ENCODE results near the gene PRDM16.

PRDM16 gene

GRCh38 chr1:3410142-3410925 lies 341.3 kb downstream of the PRDM16 start:
- peak; percentile 66 for DNase-seq

GRCh38 chr1:3411806-3412205 lies 342.8 kb downstream of the PRDM16 start:
- no peak for DNase-seq

DNA sequence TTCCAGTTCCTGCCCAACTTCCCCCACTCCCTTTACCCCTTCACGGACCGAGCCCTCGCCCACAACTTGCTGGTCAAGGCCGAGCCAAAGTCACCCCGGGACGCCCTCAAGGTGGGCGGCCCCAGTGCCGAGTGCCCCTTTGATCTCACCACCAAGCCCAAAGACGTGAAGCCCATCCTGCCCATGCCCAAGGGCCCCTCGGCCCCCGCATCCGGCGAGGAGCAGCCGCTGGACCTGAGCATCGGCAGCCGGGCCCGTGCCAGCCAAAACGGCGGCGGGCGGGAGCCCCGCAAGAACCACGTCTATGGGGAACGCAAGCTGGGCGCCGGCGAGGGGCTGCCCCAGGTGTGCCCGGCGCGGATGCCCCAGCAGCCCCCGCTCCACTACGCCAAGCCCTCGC lies 343.4 kb downstream of the PRDM16 start:
- no peak for DNase-seq

DNA sequence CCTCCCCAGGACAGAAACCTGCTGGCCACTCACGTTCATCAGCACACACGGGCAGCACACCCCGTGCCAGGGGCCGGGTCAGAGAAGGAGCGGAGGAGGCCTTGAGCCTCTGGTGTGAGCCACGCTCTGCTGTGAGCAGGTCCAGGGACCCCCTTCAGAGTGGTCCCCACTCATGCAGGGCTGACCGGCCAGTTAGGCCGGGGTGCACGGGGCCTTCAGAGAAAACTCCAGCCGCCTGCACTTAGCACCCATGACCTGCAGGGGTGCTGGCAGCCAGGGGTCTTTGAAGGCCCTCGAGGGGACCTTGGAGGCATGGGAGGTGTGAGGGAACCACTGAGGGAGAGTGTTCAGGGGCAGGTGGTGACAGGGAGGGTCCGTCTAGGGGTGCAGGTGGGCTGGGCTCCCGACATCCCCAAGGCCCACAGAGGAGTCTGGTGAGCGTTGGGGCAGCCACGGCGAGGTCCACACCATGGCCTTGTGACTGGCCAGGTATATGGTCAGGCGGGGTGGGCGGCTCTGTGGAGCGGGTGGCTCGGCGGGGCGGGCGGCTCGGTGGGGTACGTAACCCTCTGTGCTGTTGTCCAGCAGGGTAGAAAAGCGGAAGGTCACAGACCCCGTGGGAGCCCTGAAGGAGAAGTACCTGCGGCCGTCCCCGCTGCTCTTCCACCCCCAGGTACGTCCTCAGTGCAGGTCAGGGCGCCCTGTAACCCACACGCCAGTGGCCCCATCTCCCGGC lies 345.1 kb downstream of the PRDM16 start:
- no peak for DNase-seq

- DNase-seq: no peak
Observed at GRCh38 chr1:3415260-3416090, 346.5 kb downstream of the PRDM16 start.

DNA sequence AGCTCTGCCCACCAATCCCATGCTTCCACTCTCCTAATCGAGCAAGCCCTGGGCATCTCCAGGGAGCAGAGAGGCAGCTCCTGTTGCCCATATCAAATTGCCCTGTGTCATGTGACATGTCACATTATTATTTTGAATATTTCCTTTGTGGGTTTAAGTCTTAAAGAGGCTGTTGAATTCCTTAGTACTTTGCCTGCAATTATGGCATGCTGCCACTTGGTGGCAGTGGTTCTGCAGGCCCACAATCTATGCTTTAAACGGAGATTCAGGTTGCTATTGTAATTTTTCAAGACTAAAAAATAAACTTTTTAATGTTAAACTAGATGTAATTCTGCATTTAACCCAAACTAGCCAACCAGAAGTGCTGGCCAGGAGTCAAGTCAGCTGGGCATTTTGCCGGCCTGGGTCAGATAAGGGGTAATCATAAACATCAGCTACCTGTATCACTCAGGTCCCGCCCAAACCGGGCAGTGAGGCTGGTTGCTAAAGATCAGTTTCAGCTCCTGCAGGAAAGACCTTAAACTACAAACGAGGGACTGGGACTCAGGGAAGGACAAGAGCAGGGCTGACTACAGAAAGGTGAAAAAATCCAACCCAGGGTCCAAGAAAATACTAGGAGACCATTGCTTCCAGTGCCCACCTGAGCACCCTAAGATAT lies 348.2 kb downstream of the PRDM16 start:
- no peak for DNase-seq

DNA sequence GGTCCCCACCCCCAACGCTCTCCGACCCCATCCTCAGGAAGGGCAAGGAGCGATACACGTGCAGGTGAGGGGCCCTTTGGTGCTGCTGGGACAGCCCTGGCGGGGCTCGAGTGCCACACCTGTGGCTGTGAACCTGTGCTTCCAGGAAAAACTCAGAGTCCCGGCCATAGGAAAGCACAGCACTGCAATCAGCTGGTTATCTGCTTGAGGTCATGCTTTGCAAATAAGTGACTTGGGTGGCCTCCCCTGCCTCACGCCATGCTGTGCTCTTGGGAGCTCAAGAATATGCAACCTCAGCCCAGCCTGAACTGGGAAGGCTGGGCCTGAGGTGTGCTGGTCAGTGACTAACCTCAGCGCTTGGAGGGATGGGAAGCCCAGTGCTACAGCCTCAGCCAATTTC lies 348.9 kb downstream of the PRDM16 start:
- no peak for DNase-seq

DNA sequence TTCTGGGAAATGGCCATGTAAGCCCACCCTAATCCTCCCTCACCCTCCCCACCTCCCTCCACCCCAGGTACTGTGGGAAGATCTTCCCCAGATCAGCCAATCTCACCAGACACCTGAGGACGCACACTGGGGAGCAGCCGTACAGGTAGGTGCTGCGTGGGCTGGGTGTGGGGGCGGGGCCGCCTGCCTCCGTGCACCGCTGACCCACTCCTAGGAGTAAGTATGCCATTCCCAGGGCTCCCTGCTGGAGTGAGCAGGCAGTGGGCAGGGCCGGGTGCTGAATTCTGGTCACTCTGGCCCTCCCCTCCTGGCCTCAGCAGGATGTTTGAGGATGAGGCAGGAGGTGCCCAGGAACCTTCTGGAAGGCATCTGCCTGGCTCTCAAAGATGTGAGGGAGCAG lies 349.6 kb downstream of the PRDM16 start:
- DNase-seq: no peak

DNA sequence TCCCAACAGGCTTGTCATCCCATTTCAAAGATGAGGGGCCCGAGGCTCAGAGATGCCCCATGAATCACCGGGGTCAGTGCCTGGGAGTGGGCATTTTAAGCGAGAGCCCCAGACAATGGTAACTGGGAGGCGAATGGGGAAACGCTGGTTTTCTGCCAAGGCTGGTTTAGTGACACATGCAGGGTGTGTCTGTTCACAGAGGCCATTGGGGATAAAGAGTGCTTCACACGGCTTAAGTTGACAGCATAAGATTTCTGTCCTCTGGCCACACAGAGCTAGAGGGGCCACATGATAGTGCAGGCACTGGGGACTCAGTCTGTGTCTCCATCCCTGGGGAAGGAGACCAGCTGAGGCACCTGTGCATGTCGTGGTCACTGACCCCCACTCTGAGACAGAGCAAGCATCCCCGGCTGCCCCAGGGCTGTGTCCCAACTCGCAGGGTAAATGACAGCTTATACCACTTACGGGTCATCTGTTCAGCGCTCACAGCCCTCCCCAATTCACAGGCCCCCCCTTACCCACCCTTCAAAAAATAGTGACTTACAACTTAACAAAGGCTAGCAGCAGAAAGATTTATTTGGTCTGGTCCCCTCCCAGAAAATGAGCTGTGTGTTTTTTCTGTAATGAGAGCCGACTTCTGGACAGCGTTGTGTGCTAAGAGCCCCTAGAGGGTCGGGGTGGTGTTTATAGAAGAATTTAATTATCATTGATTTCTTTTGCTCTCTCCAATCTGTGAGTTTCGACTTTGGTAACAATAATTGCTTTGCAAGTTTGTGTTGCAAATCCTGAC lies 350.6 kb downstream of the PRDM16 start:
- DNase-seq: no peak

DNA sequence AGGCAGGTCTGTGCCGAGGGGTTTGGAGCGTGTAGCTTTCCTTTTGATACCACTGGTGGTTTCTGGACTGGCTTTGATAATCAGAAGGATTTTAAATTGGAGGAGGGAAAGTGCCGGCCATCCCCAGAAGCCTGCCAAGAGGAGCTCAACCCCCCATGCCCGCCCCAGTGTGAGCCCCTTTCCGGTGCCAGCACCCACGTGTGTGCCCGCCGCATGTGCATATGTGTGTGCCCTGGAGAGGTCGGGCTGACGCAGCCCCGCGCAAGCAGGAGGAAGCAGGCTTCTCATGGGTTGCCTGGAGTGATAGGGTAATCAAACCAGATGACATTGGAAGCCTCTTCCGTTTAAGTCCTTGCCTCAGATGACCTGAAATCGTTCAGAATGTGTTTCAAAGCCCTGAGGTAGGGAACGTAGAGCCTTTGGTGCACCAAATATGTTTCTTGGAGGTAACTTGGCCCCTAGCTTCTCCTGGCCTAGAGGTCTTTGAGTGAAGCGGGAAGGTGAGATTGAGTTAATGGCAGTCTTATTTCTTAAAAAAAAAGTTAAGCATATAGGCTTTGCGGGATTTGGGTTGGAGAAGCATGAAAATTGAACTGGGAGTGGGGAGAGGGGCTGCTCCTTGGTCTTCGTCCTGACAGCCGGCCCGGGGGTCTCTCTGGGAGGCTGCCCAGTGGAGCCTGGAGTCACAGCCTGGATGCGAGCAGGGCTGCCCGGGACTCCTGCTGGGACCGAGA lies 351.4 kb downstream of the PRDM16 start:
- no peak for DNase-seq

- DNase-seq: no peak
Observed at GRCh38 chr1:3422638-3423037, 353.6 kb downstream of the PRDM16 start.

- DNase-seq: no peak
Observed at GRCh38 chr1:3423245-3423829, 354.3 kb downstream of the PRDM16 start.

DNA sequence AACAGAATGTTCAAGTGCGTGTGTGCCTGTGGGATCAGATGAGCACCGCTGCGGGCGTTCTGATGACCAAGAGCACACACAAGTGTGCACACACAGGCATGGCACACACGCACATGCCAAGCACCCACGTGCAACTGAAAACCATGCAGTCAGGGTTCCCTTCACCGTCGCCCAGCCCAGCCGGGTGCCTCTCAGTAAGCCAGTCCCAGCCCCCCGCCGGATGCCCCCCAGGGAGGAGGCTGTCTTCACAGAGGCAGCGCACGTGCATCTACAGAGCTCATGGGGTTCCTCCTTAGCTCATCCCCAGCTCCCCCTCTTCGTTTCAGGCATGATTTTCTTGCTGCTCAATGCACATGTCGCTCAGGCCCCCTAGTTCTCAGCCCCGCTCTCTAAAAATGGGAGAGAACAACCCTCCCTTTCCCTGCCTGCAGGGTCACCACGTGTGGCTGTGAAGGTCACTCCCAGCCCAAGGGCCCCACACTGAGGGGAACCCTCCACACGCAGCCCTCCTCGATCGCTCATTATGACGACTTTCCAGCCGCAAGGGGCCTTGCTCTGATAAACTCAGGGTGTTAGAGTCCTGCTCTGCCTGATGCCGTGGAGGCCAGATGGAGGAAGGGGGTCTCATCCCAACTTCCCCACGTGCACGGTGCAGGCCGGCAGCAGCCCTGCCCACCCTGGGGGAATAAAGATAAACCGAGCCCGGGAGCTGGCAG lies 355.1 kb downstream of the PRDM16 start:
- DNase-seq: no peak

GRCh38 chr1:3425486-3426215 lies 356.6 kb downstream of the PRDM16 start:
- no peak for DNase-seq

DNA sequence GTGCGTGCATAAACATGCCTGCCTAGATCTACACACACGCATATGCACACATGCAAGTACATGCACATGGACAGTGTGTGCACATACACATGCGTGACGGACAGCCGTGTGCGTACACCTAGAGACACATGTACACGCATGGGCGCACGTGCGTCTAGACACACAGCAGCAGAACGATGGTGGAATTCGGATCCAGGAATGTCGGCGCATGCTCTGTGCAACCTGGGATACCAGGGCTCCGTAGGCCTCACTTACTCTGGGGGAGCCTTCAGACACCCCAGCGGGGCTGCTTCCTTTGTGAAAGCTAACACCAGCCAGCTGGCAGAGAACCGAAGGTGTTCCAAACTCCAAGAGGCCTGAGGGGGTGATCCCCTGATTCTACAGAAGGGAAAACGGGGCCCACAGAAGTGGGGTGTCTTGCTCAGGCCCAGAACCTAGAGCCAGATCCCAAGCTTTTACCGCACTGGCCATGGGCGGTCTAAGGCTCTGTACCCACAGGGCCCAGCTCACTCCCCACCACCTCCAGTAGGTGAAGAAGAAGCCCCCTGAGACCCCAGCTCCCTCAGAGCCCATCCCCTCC lies 358.0 kb downstream of the PRDM16 start:
- no peak for DNase-seq

DNA sequence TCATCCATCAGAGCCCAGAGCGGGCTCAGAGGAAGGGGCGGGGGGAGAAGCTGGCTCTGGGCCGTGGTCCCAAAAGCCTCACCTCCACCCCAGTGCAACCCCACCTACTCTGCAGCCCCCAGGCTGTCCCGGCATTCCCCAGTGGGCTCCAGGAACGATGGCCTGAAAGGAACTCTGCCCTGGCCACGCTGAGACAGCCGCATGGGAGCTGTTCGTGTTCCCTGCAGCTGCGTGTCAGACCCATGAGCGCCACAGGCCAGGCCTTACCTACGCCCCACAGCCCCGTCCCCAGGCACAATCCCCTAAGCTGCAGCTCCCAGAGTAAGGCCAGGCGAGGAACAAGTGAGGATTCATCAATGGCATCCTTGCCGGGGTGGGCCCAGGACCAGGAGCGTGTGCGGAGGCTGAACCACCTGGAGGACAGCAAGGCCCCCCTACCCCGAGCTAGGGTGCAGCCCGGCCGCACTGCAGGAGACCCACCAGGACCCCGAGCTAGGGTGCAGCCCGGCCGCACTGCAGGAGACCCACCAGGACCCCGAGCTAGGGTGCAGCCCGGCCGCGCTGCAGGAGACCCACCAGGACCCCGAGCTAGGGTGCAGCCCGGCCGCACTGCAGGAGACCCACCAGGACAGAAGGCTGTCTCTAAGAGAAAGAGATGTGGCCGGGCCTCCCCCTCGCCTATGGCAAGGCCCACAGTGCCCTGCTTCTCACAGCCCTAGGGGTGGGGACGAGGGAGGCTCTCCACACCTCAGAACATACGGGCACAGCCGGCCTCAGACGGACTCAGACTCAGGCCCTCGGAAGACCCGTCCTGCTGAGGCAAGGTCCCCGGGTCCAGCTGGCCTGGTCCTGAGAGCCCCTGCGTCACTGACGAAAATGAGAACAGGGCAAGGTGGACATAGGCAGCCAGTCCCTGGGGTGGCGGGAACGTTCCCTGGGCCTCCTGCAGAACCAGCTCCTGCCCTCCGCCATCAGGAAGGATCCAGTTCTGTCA lies 359.0 kb downstream of the PRDM16 start:
- no peak for DNase-seq

- no peak for DNase-seq
Observed at GRCh38 chr1:3428899-3429298, 359.9 kb downstream of the PRDM16 start.

- no peak for DNase-seq
Observed at GRCh38 chr1:3429320-3429719, 360.3 kb downstream of the PRDM16 start.
